GM10248 (cell line): ENCODE data around the gene TUSC7.

Experiments
- CTCF ChIA-PET: fragments of 300-600 bp; sonication (Branson Sonifier 250); formaldehyde crosslinking; extraction: SDS; loops from one replicate; lab custom pipeline; 2021; ENCODE audit warnings: antibody characterized with exemption; lab: Yijun Ruan, JAX
- POLR2A ChIA-PET: fragments of 350-650 bp; sonication (Branson Sonifier 250); formaldehyde crosslinking; extraction: SDS; loops from one replicate; lab custom pipeline; 2020; ENCODE audit warnings: antibody characterized with exemption; lab: Yijun Ruan, JAX
- DNase-seq: peaks from one replicate; pipeline ENCODE4 v3.0.0; 2012; ENCODE audit errors: extremely low spot score
- CTCF ChIP-seq: IDR thresholded peaks from 2 replicates; pipeline ENCODE4 v1.5.1; 2012; ENCODE audit warnings: mild to moderate bottlenecking, low read depth; ENCODE audit errors: extremely low read depth, missing control alignments, control extremely low read depth

TUSC7 gene

GRCh38 chr3:116741467-116741866, 31.9 kb downstream of the TUSC7 start:
- TF ChIP-seq CTCF = no peak
- POLR2A ChIA-PET = no interaction called here
- DNase-seq = no peak
- CTCF ChIA-PET = no interaction called here

- TF ChIP-seq CTCF = no peak
- CTCF ChIA-PET = interaction anchor here (1.0 kb wide), 1 partner anchor 28 kb away, joined by 3 read pairs; no protein-coding TSS in a partner anchor
- DNase-seq = no peak
- POLR2A ChIA-PET = no interaction called here
Observed at GRCh38 chr3:116743062-116743461, 33.5 kb downstream of the TUSC7 start.

- ChIA-PET POLR2A (no interaction called here), CTCF (interaction anchor here (1.2 to 1.8 kb wide), 3 partner anchors 8 to 22 kb away, joined by 3 to 8 read pairs (median 6); no protein-coding TSS in a partner anchor)
- TF ChIP-seq CTCF = no peak
- DNase-seq = no peak
Observed at GRCh38 chr3:116749388-116749787, 39.8 kb downstream of the TUSC7 start.

- no peak for DNase-seq
- CTCF ChIA-PET = interaction anchor here (0.9 to 2.5 kb wide), 9 partner anchors 8 to 938 kb away, joined by 3 to 14 read pairs (median 3); no protein-coding TSS in a partner anchor
Observed at GRCh38 chr3:116757315-116757714, 47.7 kb downstream of the TUSC7 start.

GRCh38 chr3:116759316-116759715, 49.7 kb downstream of the TUSC7 start:
- no peak for DNase-seq
- no peak for TF ChIP-seq CTCF
- POLR2A ChIA-PET = no interaction called here
- CTCF ChIA-PET = interaction anchor here (0.6 to 2.5 kb wide), 7 partner anchors 8 to 939 kb away, joined by 3 to 14 read pairs (median 4); no protein-coding TSS in a partner anchor

More at GRCh38 chr3:116757315-116757714, 47.7 kb downstream of the TUSC7 start:
- no peak for TF ChIP-seq CTCF
- POLR2A ChIA-PET = no interaction called here
